Measurements from ENCODE around the gene SP7. TPM values are rescaled to one million over a fixed set of nuclear protein-coding genes. Genes with fewer than 3 reads are reported as not detected.
A peak's percentile ranks its signal among the peaks of the same experiment; 100 is the strongest.

The SP7 gene
- total and polyA plus RNA-seq, 9 of the 15 experiments (the other 6 are each of a cell fraction or from before 2014, with no cell fraction given) = 0.04 TPM; not detected in 8

- TF ChIP-seq BHLHE40 (IDR thresholded peaks at IDR 0.05; ENCODE audit: low read length) (0 out of 2 replicates have a peak, but pooled peaks have one; percentile 12), USF2 (CRISPR knock-in tag; IDR thresholded peaks at IDR 0.05) (no peak), SMARCA4 (IDR thresholded peaks at IDR 0.05) (peak; percentile 68), GATA2 (CRISPR knock-in tag; IDR thresholded peaks at IDR 0.05) (peak; percentile 73), ZNF699 (CRISPR knock-in tag; IDR thresholded peaks at IDR 0.05; ENCODE audit: insufficient replicate concordance) (no peak), HDAC1 (IDR thresholded peaks at IDR 0.05) (no peak), RCOR1 (IDR thresholded peaks at IDR 0.05; ENCODE audit: borderline replicate concordance in 1 of 2, low read depth in 2 of 2, low read length in 2 of 2) (peak in 1 of 2 experiments; percentile 66; a peak in 1 of 4 replicates), TAL1 (IDR thresholded peaks at IDR 0.05) (peak; percentile 47), HMBOX1 (IDR thresholded peaks at IDR 0.05) (peak; percentile 39; the same call in 1 of the 2 replicates), SMAD1 (IDR thresholded peaks at IDR 0.05; ENCODE audit: low read depth, low read length, partially characterized antibody) (no peak), NBN (IDR thresholded peaks at IDR 0.05; ENCODE audit: low read depth) (0 out of 2 replicates have a peak, but pooled peaks have one; percentile 24), LCOR (CRISPR knock-in tag; IDR thresholded peaks at IDR 0.05) (no peak), JUND (IDR thresholded peaks at IDR 0.05; ENCODE audit: borderline replicate concordance, low read depth, low read length) (peak; percentile 80), JUND (tag; IDR thresholded peaks at IDR 0.05; ENCODE audit: borderline replicate concordance, low read depth, low read length) (peak; percentile 74; the same call in 1 of the 3 replicates), CBFA2T2 (conservative IDR thresholded peaks at IDR 0.05) (peak; percentile 70), LEF1 (IDR thresholded peaks at IDR 0.05) (peak; percentile 77; the same call in 1 of the 2 replicates), CEBPB (tag; IDR thresholded peaks at IDR 0.05) (peak; percentile 87), JUN (IDR thresholded peaks at IDR 0.05; ENCODE audit: borderline replicate concordance, low read depth, low read length) (peak; percentile 65; the same call in 1 of the 2 replicates), JUN (CRISPR knock-in tag; IDR thresholded peaks at IDR 0.05; ENCODE audit: borderline replicate concordance) (no peak), ADNP (tag; IDR thresholded peaks at IDR 0.05) (peak; percentile 85), ZNF589 (CRISPR knock-in tag; IDR thresholded peaks at IDR 0.05; ENCODE audit: low read depth) (peak; percentile 67; the same call in 1 of the 2 replicates), STAT5A (IDR thresholded peaks at IDR 0.05; ENCODE audit: borderline replicate concordance, low read length) (0 out of 2 replicates have a peak, but pooled peaks have one; percentile 44), EP300 (IDR thresholded peaks at IDR 0.05; ENCODE audit: low read length) (peak; percentile 49; the same call in 1 of the 2 replicates), ATF3 (IDR thresholded peaks at IDR 0.05) (peak; percentile 63), ATF3 (CRISPR knock-in tag; conservative IDR thresholded peaks at IDR 0.05) (no peak), TRIM24 (IDR thresholded peaks at IDR 0.05) (peak; percentile 89 to 90), MNT (conservative IDR thresholded peaks at IDR 0.05) (peak in 1 of 2 experiments; percentile 47; a peak in 1 of 4 replicates)
Measured at GRCh38 chr12:53365245-53365904, 29.2 kb upstream of the SP7 start (continued).

Measured in K562 (cell line).